Erythroblast (primary cell): ENCODE results near the gene SHB.

Experiments used
- DNase-seq, 2 experiments: peaks; one replicate each; lab custom pipeline; 2025; lab: John Stamatoyannopoulos, UW
- GATA1 ChIP-seq: IDR thresholded peaks from 2 replicates; pipeline ENCODE4 v1.6.1; 2011; ENCODE audit warnings: low read depth, mild to moderate bottlenecking, control low read depth, low read length, moderate library complexity
- POLR2A ChIP-seq: IDR thresholded peaks from 2 replicates; pipeline ENCODE4 v1.6.1; 2011; ENCODE audit warnings: mild to moderate bottlenecking, low read length

Gene SHB

DNA sequence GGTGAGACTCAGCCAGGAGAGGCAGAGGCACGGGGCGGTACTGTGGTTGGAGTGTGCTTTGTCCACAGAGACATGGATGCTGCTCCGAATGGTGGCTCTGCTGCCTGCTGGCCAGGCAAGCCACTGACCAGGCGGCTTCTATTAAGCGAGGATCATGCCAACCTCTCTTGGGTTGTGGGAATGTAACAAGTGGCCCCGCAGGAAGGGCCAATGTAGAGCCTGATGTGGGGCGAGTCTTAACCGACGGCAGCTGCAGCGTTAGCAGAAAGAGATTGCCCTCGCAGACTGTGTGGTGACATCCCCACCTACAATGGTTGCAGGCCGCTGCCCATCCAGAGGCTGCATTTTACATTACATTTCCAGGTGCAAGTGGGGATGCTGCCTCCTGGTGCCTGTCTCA is 118.5 kb downstream of the SHB start:
- DNase-seq, result no peak
- TF ChIP-seq POLR2A (no peak), GATA1 (no peak)

DNA sequence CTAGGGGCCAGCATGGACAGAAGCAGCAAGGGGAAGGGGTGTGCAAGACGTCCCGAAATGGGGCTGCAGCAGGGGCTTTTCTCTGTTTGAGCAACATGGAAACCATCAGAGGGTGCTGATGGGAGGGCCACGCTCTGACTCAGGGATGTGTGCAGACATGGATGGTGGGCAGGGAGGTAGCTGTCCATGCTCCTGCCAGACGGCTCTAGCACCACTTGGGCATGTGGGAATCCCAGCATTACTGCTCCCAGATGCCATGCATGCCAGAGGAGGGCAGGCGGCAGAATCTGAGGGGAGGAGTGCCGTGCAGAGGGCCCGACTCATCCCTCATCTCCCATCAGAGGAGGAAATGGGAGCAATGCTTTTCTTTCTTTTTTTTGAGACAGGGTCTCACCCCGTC is 119.5 kb downstream of the SHB start:
- no peak for DNase-seq
- TF ChIP-seq GATA1 (no peak), POLR2A (no peak)

DNA sequence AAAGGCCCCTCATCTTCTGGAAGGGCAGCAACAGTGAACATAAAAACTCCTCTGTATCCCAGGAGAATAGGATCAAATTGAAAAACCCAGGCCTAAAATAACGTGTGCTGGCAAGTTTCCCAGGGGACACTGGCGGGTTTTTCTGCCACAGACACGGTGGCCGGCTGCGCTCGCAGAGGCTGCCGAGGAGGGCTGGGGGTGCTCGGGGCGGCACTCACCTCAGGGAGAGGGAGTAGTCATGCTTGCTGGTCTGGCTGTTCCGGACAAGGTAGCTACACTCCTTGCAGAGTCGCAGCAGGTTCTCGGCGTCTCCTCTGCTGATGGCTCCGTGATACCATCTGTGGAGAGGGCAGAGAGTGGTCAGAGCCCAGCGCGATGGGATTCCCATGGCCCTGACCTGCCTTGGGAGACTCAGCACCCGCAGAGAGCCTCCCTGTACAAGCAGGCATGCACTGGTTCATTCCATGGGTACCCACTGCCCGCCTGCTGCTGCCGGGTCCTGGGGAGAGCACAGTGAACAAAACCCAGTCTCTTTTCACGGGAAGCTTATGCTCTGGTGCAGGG is 120.5 kb downstream of the SHB start:
- no peak for DNase-seq
- TF ChIP-seq POLR2A, result no peak

- TF ChIP-seq GATA1 (no peak), POLR2A (no peak)
- no peak for DNase-seq
These were observed 121.0 kb downstream of the SHB start for GRCh38 chr9:37947977-37948376.

DNA sequence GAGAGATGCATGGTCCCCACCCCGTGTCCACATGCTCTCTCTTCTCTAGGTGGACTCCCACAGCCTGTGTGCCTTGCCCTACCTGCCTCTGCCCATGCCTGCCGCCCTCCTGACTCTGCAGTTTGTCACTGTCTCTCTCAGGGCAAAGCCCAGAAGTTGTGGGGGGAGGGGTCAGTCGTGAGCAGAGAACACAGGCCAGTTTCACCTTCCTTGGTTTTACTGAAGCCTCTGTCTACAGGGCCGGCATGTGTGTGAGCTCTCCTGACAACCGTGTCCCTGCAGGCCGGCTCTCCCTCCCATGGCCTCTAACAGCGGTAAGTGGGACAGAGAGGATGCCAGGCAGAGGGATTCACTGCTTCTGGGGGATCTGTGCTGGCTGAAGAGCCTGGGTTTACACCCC is 121.6 kb downstream of the SHB start:
- TF ChIP-seq GATA1, result no peak
- no peak for DNase-seq

- TF ChIP-seq POLR2A (no peak), GATA1 (no peak)
- DNase-seq, result no peak
These were observed 122.1 kb downstream of the SHB start for GRCh38 chr9:37946971-37947370.

- no peak for DNase-seq
- no peak for TF ChIP-seq POLR2A
- TF ChIP-seq GATA1, result no peak
These were observed 123.0 kb downstream of the SHB start for GRCh38 chr9:37946041-37946440.

- TF ChIP-seq POLR2A, result no peak
- TF ChIP-seq GATA1, result no peak
- no peak for DNase-seq
These were observed 124.2 kb downstream of the SHB start for GRCh38 chr9:37944671-37945481.

GRCh38 chr9:37944266-37944650 is 124.8 kb downstream of the SHB start:
- TF ChIP-seq POLR2A (no peak), GATA1 (no peak)
- no peak for DNase-seq

DNA sequence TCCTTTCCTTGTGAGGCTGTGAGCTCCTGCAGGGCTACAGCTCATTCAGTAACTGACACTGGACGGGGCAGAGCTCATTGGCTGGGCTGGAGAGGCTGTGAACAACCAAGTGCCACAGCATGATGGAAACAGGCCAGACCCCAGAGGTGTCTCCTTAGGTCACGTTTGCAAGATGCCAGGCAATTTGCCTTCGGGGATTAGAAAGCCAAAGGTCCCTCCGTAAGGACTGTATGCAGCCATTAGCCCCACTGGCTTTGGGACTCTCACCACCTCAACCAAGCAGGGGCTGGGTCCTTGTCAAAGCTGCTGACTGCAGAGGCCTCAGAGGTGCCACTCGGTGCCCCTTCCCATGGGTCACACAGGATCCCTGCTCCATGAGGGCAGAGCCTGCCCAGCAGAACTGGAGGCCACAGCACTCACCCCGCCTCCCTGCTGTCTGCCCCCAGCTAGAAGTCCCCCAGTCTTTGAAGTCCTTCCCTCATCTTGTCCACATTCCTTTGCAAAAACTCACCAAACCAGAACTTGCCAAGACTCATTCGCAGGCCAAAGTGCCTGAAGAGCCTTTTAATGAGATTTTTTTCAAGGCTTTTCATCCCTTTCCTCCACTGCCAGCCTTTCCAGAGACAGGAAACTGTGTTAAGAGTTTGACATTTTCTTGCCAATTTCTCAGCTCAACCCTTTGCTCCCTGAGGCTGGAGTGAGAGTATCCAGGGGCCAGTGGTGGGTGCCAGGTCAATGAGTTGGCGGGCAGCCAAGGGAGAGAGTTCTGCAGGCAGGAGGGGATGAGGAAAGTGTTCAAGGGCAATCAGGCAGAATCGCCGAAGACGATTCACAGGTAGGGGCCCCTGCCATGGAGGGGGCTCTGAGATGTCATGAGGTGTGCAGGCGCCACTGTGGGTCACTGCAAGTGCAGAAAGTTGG is 125.4 kb downstream of the SHB start:
- no peak for TF ChIP-seq GATA1
- TF ChIP-seq POLR2A, result no peak
- DNase-seq, result no peak

GRCh38 chr9:37942621-37943344 is 126.2 kb downstream of the SHB start:
- TF ChIP-seq GATA1, result no peak
- no peak for TF ChIP-seq POLR2A

GRCh38 chr9:37941253-37941652 is 127.8 kb downstream of the SHB start:
- DNase-seq, result peak in 1 of 2 experiments; percentile 8
- TF ChIP-seq POLR2A (no peak), GATA1 (no peak)

More at GRCh38 chr9:37942621-37943344, 126.2 kb downstream of the SHB start:
- DNase-seq, result no peak

GRCh38 chr9:37939575-37940095 is 129.4 kb downstream of the SHB start:
- DNase-seq, result no peak
- TF ChIP-seq POLR2A (no peak), GATA1 (no peak)
